ENCODE data around the gene B3GALT6.

B3GALT6 gene

DNA sequence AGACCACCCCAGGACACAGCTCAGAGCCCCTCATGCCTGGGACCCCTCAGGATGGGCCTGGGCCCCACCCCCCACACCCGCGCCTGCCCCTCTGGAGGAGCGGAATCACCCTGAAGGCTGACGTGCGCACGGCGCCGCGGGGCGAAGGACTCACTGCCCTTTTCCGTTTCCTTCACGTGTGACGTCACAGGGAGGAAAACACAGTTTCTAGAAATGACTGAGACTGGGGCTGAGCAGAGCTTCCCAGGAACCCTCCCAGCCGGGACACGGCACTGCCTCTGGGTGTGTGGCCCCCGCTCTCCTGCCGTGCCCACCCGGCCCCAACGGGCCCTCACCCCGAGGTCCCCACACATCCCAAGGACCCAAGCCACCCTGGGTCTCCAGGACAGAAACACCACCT lies 12.7 kb upstream of the B3GALT6 start:
- Histone ChIP-seq H3K9ac (ENCODE audit: low read length) (no peak overlapping the region), H3K4me3 (ENCODE audit: low read depth, low read length) (no peak overlapping the region), H3K27me3 (ENCODE audit: control insufficient read depth, insufficient read depth, low read length) (no peaks in the 10 kb centered on the region), H3K9me3 (ENCODE audit: control insufficient read depth, insufficient read depth, low read depth, low read length) (no peaks in the 10 kb centered on the region), H3K27ac (ENCODE audit: low read depth, low read length) (no peak overlapping the region), H3K36me3 (ENCODE audit: control insufficient read depth, insufficient read depth, low read length) (peaks cover 52% of the 10 kb centered on the region), H3K4me1 (ENCODE audit: control insufficient read depth, insufficient read depth, low read length) (peaks cover 4% of the 10 kb centered on the region; the same call in 1 of the 2 replicates)

DNA sequence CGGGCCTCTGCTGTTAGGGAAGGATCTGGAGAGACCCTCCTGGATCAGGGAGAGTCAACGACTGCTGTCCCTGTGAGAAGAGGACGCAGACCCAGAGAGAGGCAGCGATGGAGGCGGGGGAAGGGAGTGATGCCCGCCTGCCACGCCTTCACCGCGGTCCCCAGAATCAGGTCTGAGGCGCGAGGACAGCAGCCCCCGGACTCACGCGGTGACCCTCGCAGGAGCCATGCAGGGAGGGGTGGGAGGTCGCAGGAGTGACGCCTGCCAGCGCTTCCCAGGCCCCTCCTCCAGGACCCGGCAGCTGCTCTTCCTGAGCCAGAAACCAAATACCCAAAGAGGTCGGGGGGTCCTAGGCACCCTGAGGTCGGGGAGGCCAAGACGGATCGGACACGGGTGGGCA lies 11.8 kb upstream of the B3GALT6 start:
- Histone ChIP-seq H3K27ac (ENCODE audit: low read depth, low read length) (no peak overlapping the region), H3K4me3 (ENCODE audit: low read depth, low read length) (no peak overlapping the region), H3K9me3 (ENCODE audit: control insufficient read depth, insufficient read depth, low read depth, low read length) (no peaks in the 10 kb centered on the region), H3K36me3 (ENCODE audit: control insufficient read depth, insufficient read depth, low read length) (peaks cover 56% of the 10 kb centered on the region), H3K9ac (ENCODE audit: low read length) (no peak overlapping the region), H3K27me3 (ENCODE audit: control insufficient read depth, insufficient read depth, low read length) (no peaks in the 10 kb centered on the region), H3K4me1 (ENCODE audit: control insufficient read depth, insufficient read depth, low read length) (peaks cover 4% of the 10 kb centered on the region; the same call in 1 of the 2 replicates)

DNA sequence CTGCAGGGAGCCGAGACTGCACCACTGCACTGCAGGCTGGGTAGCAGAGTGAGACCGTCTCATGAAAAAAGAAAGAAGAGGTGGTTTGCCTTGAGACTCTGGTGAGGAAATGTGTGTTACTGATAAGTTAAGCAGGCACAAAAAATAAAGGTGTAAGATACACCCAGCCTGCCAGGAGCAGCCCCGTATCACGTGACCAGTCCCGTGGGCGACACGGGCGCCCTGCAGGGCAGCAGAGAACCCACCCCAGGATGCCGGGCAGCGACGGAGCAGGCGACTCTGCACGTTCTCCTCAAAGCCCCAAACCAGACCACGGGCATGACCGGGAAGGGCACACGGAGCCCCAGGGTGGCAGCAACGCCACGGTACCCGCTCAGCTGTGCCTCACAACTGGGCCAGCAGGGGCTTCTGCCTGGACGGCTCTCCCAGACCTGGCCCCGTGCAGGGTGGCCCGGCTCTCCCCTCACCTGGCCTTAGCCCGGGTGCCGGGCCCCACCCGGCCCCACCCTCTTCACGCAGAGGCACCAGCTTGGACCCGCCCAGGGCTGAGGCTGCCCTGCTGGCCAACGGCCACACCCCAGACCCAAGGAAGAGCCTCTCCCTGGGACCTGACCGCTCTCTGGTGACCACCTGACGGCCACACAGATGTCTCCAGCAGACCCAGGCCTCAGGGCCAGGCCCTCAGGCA lies 10.0 kb upstream of the B3GALT6 start:
- Histone ChIP-seq H3K4me1 (ENCODE audit: control insufficient read depth, insufficient read depth, low read length) (peaks cover 4% of the 10 kb centered on the region; the same call in 1 of the 2 replicates), H3K9ac (ENCODE audit: low read length) (no peak overlapping the region), H3K27ac (ENCODE audit: low read depth, low read length) (no peak overlapping the region), H3K36me3 (ENCODE audit: control insufficient read depth, insufficient read depth, low read length) (peaks cover 66% of the 10 kb centered on the region), H3K4me3 (ENCODE audit: low read depth, low read length) (no peak overlapping the region), H3K9me3 (ENCODE audit: control insufficient read depth, insufficient read depth, low read depth, low read length) (no peaks in the 10 kb centered on the region), H3K27me3 (ENCODE audit: control insufficient read depth, insufficient read depth, low read length) (no peaks in the 10 kb centered on the region)

DNA sequence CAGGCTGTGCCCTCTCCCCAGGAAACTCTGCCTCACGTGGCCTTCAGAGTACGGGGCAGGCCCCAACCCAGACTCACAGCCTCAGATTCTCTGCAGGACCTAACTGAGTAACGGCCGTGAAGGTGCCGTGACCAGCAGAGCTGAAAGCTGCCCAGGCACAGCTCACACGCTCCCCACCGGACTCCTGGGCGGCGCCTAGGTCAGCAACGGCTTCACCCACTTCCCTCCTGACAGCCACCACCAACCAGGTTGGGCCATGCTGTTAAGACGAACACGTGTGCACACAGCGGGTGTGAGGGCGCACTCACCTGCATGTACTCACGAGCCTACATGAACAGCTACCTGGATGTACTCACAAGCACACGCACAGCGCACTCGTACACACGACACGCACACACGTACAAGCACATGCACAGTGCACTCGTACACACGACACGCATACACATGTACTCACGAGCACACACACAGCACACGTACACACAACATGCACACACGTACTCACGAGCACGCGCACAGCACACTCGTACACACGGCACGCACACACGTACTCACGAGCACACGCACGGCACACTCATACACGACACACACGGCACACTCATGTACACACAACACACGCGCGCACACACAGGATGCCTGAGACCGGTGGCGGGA lies 9.3 kb upstream of the B3GALT6 start:
- Histone ChIP-seq H3K36me3 (ENCODE audit: control insufficient read depth, insufficient read depth, low read length) (peaks cover 65% of the 10 kb centered on the region), H3K4me1 (ENCODE audit: control insufficient read depth, insufficient read depth, low read length) (peaks cover 4% of the 10 kb centered on the region; the same call in 1 of the 2 replicates), H3K27me3 (ENCODE audit: control insufficient read depth, insufficient read depth, low read length) (no peaks in the 10 kb centered on the region), H3K4me3 (ENCODE audit: low read depth, low read length) (no peak overlapping the region), H3K27ac (ENCODE audit: low read depth, low read length) (no peak overlapping the region), H3K9ac (ENCODE audit: low read length) (no peak overlapping the region), H3K9me3 (ENCODE audit: control insufficient read depth, insufficient read depth, low read depth, low read length) (no peaks in the 10 kb centered on the region)

DNA sequence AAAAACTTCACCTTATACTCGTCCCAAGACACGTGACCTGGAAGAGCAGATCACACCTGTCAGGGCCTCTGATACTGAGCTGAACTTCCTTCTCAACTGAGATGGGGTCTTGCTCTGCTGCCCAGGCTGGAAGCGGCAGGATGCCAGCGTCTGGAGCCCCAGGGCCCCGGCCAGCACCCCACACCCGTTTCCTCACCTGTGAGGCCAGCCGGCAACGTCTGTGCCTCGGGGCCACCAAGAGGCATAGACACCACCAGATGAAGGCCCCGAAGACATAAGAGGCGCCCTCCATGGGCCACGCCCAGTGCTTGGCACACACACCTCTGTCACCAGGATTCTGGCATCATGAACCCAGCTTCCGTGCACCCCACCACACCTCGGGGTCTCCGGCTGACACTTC lies 8.7 kb upstream of the B3GALT6 start:
- H3K36me3 ChIP-seq (ENCODE audit: control insufficient read depth, insufficient read depth, low read length) = peaks cover 65% of the 10 kb centered on the region
- H3K4me3 ChIP-seq (ENCODE audit: low read depth, low read length) = no peak overlapping the region
- H3K9me3 ChIP-seq (ENCODE audit: control insufficient read depth, insufficient read depth, low read depth, low read length) = no peaks in the 10 kb centered on the region
- no peaks in the 10 kb centered on the region for H3K27me3 ChIP-seq (ENCODE audit: control insufficient read depth, insufficient read depth, low read length)
- H3K4me1 ChIP-seq (ENCODE audit: control insufficient read depth, insufficient read depth, low read length) = peaks cover 2% of the 10 kb centered on the region; the same call in 1 of the 2 replicates
- no peak overlapping the region for H3K9ac ChIP-seq (ENCODE audit: low read length)
- no peak overlapping the region for H3K27ac ChIP-seq (ENCODE audit: low read depth, low read length)

DNA sequence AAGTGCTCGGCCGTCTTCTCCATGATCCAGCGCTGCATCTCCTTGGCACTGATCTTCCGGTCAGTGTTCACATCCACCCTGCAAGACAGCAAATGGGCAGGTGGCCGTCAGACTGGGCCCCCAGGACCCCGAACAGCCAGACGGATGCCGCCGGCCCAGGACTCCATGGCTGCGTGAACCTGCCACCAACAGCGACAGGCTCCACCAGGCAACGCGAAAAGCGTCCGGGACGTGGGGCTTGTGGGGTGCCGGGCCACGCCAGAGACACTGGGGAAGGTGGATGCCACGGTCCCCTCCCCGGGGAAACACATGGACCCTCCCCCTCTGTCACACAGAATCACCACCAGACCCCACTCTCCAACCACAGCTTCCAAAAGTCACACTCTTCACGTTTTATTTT lies 8.1 kb upstream of the B3GALT6 start:
- H3K9me3 ChIP-seq (ENCODE audit: control insufficient read depth, insufficient read depth, low read depth, low read length) = no peaks in the 10 kb centered on the region
- peaks cover 68% of the 10 kb centered on the region for H3K36me3 ChIP-seq (ENCODE audit: control insufficient read depth, insufficient read depth, low read length)
- H3K9ac ChIP-seq (ENCODE audit: low read length) = no peak overlapping the region
- no peak overlapping the region for H3K4me3 ChIP-seq (ENCODE audit: low read depth, low read length)
- no peak overlapping the region for H3K27ac ChIP-seq (ENCODE audit: low read depth, low read length)
- H3K4me1 ChIP-seq (ENCODE audit: control insufficient read depth, insufficient read depth, low read length) = no peaks in the 10 kb centered on the region
- H3K27me3 ChIP-seq (ENCODE audit: control insufficient read depth, insufficient read depth, low read length) = no peaks in the 10 kb centered on the region

DNA sequence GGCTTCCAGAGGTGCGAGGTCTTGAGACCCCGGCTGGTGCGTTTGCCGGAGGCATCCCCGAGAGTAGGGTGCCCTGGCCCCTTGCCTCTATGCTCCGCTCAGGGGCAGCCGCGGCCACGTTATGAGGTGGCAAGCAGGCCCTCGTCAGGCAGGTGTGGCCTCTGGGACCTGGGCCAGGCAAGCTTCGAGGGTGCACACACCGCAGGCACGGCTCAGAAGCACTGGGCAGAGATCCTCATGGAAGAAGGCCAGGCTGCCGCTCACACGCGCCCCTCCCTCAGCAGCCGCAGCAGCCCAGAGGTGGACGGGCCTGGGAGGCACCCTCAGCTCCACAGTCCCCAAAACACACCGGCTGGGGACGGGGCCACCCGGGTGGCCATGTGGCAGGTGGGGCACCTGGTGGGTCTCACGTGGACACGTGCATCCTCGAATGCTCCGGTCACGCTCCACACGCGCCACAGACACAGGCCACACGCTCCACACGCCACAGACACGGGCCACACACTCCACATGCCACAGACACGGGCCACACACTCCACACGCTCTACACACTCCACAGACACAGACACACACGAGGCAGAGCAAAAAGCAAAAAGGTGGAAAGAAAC lies 6.7 kb upstream of the B3GALT6 start:
- no peaks in the 10 kb centered on the region for H3K9me3 ChIP-seq (ENCODE audit: control insufficient read depth, insufficient read depth, low read depth, low read length)
- H3K27me3 ChIP-seq (ENCODE audit: control insufficient read depth, insufficient read depth, low read length) = no peaks in the 10 kb centered on the region
- H3K9ac ChIP-seq (ENCODE audit: low read length) = no peak overlapping the region
- H3K4me3 ChIP-seq (ENCODE audit: low read depth, low read length) = no peak overlapping the region
- H3K27ac ChIP-seq (ENCODE audit: low read depth, low read length) = no peak overlapping the region
- peaks cover 68% of the 10 kb centered on the region for H3K36me3 ChIP-seq (ENCODE audit: control insufficient read depth, insufficient read depth, low read length)
- no peaks in the 10 kb centered on the region for H3K4me1 ChIP-seq (ENCODE audit: control insufficient read depth, insufficient read depth, low read length)

DNA sequence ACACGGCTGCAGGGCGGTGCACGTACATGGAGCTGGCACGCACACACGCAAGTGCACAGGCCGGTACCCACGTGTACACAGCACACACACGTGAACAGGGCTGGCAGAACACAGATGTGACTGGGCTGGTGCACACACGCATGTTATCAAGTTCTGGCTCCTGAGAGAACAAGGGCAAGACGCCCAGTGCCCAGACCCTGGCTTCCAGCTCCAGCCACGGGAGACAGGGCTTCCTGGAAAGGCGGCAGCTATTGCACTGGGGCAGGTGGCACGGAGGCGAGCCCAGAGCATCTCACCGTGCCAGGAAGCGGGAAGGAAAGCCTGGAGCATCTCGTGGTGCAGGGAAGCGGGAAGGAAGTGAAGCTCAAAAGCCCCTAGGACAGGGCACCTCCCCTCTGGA lies 6.1 kb upstream of the B3GALT6 start:
- Histone ChIP-seq H3K27ac (ENCODE audit: low read depth, low read length) (no peak overlapping the region), H3K36me3 (ENCODE audit: control insufficient read depth, insufficient read depth, low read length) (peaks cover 64% of the 10 kb centered on the region), H3K4me1 (ENCODE audit: control insufficient read depth, insufficient read depth, low read length) (0 out of 2 replicates have a peak, but pooled peaks cover 3% of the 10 kb centered on the region), H3K9ac (ENCODE audit: low read length) (no peak overlapping the region), H3K9me3 (ENCODE audit: control insufficient read depth, insufficient read depth, low read depth, low read length) (no peaks in the 10 kb centered on the region), H3K27me3 (ENCODE audit: control insufficient read depth, insufficient read depth, low read length) (no peaks in the 10 kb centered on the region), H3K4me3 (ENCODE audit: low read depth, low read length) (no peak overlapping the region)

DNA sequence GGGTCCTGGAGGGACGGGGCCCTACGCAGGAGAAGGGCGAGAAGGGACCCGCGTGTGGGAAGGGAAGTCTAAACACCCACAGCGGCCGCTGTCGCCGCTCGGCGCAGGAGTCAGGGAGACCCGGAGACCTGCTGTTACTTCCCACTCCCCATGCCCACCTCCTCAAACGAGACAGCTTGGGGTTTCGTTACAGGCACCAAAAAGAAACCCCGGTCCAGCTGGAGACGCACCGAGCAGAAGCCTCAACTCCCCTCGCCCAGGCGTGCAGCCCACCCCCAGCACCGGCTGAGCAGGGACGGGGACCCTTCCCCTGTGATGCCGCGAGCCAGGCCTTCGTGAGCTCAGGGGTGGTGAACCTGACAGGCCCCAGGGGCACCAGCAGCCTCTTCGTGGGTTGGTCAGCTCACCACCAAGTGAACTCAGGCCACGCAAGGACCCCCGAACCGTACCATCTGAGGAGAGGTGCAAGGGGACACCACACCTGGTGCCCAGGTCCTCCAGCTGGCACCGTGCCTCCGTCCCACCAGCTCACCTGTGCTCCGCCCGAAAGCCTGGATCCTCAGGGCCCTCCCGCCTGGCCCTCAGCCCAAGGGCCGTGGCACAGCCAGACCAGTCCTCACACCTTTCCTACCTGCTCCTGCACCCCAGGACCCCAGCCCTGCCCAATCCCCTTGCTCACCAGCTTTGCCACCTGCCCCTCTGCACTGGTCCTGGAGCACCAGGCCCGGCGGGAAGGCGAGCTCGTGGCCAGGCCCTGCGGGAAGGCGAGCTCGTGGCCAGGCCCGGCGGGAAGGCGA lies 5.3 kb upstream of the B3GALT6 start:
- H3K4me1 ChIP-seq (ENCODE audit: control insufficient read depth, insufficient read depth, low read length) = peaks cover 3% of the 10 kb centered on the region; the same call in 1 of the 2 replicates
- no peaks in the 10 kb centered on the region for H3K9me3 ChIP-seq (ENCODE audit: control insufficient read depth, insufficient read depth, low read depth, low read length)
- H3K27me3 ChIP-seq (ENCODE audit: control insufficient read depth, insufficient read depth, low read length) = no peaks in the 10 kb centered on the region
- peaks cover 60% of the 10 kb centered on the region for H3K36me3 ChIP-seq (ENCODE audit: control insufficient read depth, insufficient read depth, low read length)
- no peak overlapping the region for H3K9ac ChIP-seq (ENCODE audit: low read length)
- no peak overlapping the region for H3K4me3 ChIP-seq (ENCODE audit: low read depth, low read length)
- H3K27ac ChIP-seq (ENCODE audit: low read depth, low read length) = no peak overlapping the region

DNA sequence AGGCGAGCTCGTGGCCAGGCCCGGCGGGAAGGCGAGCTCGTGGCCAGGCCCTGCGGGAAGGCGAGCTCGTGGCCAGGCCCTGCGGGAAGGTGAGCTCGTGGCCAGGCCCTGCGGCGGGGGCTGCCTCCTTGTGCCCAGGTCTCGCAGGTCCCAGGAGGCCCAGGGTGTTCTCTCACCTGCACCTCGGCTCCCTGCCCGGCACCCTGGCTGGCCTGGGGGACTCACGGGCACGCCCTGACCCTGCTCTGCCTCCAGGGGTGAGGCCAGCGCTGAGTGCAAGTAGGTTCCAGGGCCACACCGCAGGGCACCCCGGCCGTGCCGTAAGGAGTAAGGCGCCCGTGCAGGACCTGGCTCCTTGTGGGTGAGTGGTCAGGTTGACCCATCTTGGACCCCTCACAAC lies 4.7 kb upstream of the B3GALT6 start:
- Histone ChIP-seq H3K4me3 (ENCODE audit: low read depth, low read length) (no peak overlapping the region), H3K9ac (ENCODE audit: low read length) (no peak overlapping the region), H3K9me3 (ENCODE audit: control insufficient read depth, insufficient read depth, low read depth, low read length) (no peaks in the 10 kb centered on the region), H3K27me3 (ENCODE audit: control insufficient read depth, insufficient read depth, low read length) (no peaks in the 10 kb centered on the region), H3K27ac (ENCODE audit: low read depth, low read length) (no peak overlapping the region), H3K36me3 (ENCODE audit: control insufficient read depth, insufficient read depth, low read length) (peaks cover 55% of the 10 kb centered on the region), H3K4me1 (ENCODE audit: control insufficient read depth, insufficient read depth, low read length) (peaks cover 3% of the 10 kb centered on the region; the same call in 1 of the 2 replicates)

Measured in HUES6 (cell line).